Measurements from ENCODE around the gene LRRC70. TPM values are rescaled to one million over a fixed set of nuclear protein-coding genes. Genes with fewer than 3 reads are reported as not detected.

The LRRC70 gene
- polyA plus RNA-seq, 3 donors: 4.9 to 6.9 (median 5.9) TPM

Other genes starting within 250 kb of the LRRC70 start
- 10 to 100 TPM; 32.1 to 35.4 (median 35.2) TPM for gene DIMT1, start 174.9 kb upstream of the LRRC70 start, polyA plus RNA-seq (ENCODE audit: insufficient read length in 3 of 3)
- 10 to 100 TPM; 34.6 to 39.8 (median 34.7) TPM for gene IPO11, start 166.1 kb upstream of the LRRC70 start, polyA plus RNA-seq (ENCODE audit: insufficient read length in 3 of 3)

Measured in renal cortex interstitium (tissue), 3 donors.